ENCODE results near the gene ROPN1L. TPM values are rescaled to one million over a fixed set of nuclear protein-coding genes. Genes with fewer than 3 reads are reported as not detected.

Gene ROPN1L
- total and polyA plus RNA-seq, 2 donors from 2014 or later: 1.4 to 1.7 TPM

GRCh38 chr5:10418654-10419345, 22.9 kb upstream of the ROPN1L start:
- Histone ChIP-seq H3K4me3 (ENCODE audit: low read length in 3 of 3) (no peak overlapping the region), H3K4me1 (ENCODE audit: control insufficient read depth in 2 of 3, insufficient read depth in 2 of 3, low read depth in 1 of 3, low read length in 3 of 3) (peaks cover 0 to 6% (median 0%) of the 10 kb centered on the region in 3 donors), H3K36me3 (ENCODE audit: control insufficient read depth in 2 of 3, insufficient read depth in 3 of 3, low read length in 3 of 3) (peaks cover 23 to 58% (median 41%) of the 10 kb centered on the region in 3 donors), H3K9me3 (ENCODE audit: control insufficient read depth in 2 of 3, insufficient read depth in 1 of 3, low read length in 3 of 3) (no peaks in the 10 kb centered on the region), H3K9ac (ENCODE audit: low read length in 3 of 3) (no peak overlapping the region), H3K27me3 (ENCODE audit: control insufficient read depth, insufficient read depth, low read length) (no peaks in the 10 kb centered on the region), H3K27ac (ENCODE audit: low read depth in 2 of 2, low read length in 2 of 2) (no peak overlapping the region)
- intact Hi-C loops (cut with DNase I): no loop called here
- no peak for TF ChIP-seq CTCF (IDR thresholded peaks at IDR 0.05; ENCODE audit: borderline replicate concordance, extremely low read depth, insufficient read depth)
- DNase-seq: no peak
- FAIRE-seq: no peak

- H3K27ac ChIP-seq (ENCODE audit: low read depth in 2 of 2, low read length in 2 of 2): no peak overlapping the region
- H3K9me3 ChIP-seq (ENCODE audit: control insufficient read depth in 2 of 3, insufficient read depth in 1 of 3, low read length in 3 of 3): no peaks in the 10 kb centered on the region
- DNase-seq: no peak
- no peak overlapping the region for H3K4me3 ChIP-seq (ENCODE audit: low read length in 3 of 3)
- peaks cover 0 to 6% (median 0%) of the 10 kb centered on the region in 3 donors for H3K4me1 ChIP-seq (ENCODE audit: control insufficient read depth in 2 of 3, insufficient read depth in 2 of 3, low read depth in 1 of 3, low read length in 3 of 3)
- H3K36me3 ChIP-seq (ENCODE audit: control insufficient read depth in 2 of 3, insufficient read depth in 3 of 3, low read length in 3 of 3): peaks cover 23 to 53% (median 40%) of the 10 kb centered on the region in 3 donors
- no peaks in the 10 kb centered on the region for H3K27me3 ChIP-seq (ENCODE audit: control insufficient read depth, insufficient read depth, low read length)
- intact Hi-C loops (cut with DNase I): loop anchor here (10.0 kb wide), 1 partner anchor 136 kb away; no protein-coding TSS in a partner anchor
- FAIRE-seq: no peak
- H3K9ac ChIP-seq (ENCODE audit: low read length in 3 of 3): no peak overlapping the region
- TF ChIP-seq CTCF (IDR thresholded peaks at IDR 0.05; ENCODE audit: borderline replicate concordance, extremely low read depth, insufficient read depth): no peak
These were observed 21.2 kb upstream of the ROPN1L start for GRCh38 chr5:10420468-10420867.

GRCh38 chr5:10420932-10421331, 20.7 kb upstream of the ROPN1L start:
- no peak overlapping the region for H3K27ac ChIP-seq (ENCODE audit: low read depth in 2 of 2, low read length in 2 of 2)
- H3K27me3 ChIP-seq (ENCODE audit: control insufficient read depth, insufficient read depth, low read length): no peaks in the 10 kb centered on the region
- no peak overlapping the region for H3K4me3 ChIP-seq (ENCODE audit: low read length in 3 of 3)
- FAIRE-seq (no peak), DNase-seq (no peak)
- intact Hi-C loops (cut with DNase I): loop anchor here (10.0 kb wide), 1 partner anchor 136 kb away; no protein-coding TSS in a partner anchor
- H3K9me3 ChIP-seq (ENCODE audit: control insufficient read depth in 2 of 3, insufficient read depth in 1 of 3, low read length in 3 of 3): no peaks in the 10 kb centered on the region
- no peak overlapping the region for H3K9ac ChIP-seq (ENCODE audit: low read length in 3 of 3)
- peaks cover 0 to 6% (median 0%) of the 10 kb centered on the region in 3 donors for H3K4me1 ChIP-seq (ENCODE audit: control insufficient read depth in 2 of 3, insufficient read depth in 2 of 3, low read depth in 1 of 3, low read length in 3 of 3)
- peaks cover 23 to 52% (median 41%) of the 10 kb centered on the region in 3 donors for H3K36me3 ChIP-seq (ENCODE audit: control insufficient read depth in 2 of 3, insufficient read depth in 3 of 3, low read length in 3 of 3)
- no peak for TF ChIP-seq CTCF (IDR thresholded peaks at IDR 0.05; ENCODE audit: borderline replicate concordance, extremely low read depth, insufficient read depth)
